GM11168 (cell line): ENCODE measurements around the gene PVRIG.
"Not testable (repeated sequence)": the region's sequence is repeated elsewhere in the genome, so short reads cannot be mapped to it uniquely, and the experiment has no call there.

Experiments used
- in situ Hi-C: fragments of 300-500 bp; cut with MboI; formaldehyde crosslinking; loops from one replicate; pipeline ENCODE4 v1.12.0; 2022; ENCODE audit warnings: low sequenced_read_pairs; ENCODE audit not compliant: unreplicated experiment

The PVRIG gene

GRCh38 chr7:100269306-100270045 lies 49.7 kb downstream of the PVRIG start:
- in situ Hi-C loops = not testable (repeated sequence)

GRCh38 chr7:100270046-100270918 lies 50.5 kb downstream of the PVRIG start:
- in situ Hi-C loops = not testable (repeated sequence)
